Thoracic aorta endothelial cell (primary cell): ENCODE data around the gene ZNF883. TPM values are rescaled to one million over a fixed set of nuclear protein-coding genes. Genes with fewer than 3 reads are reported as not detected.

Experiments used
- total RNA-seq: library from RNA; depleted of rRNA; stranded (reverse); fragments of >200 nt; gene quantifications from 2 replicates; pipeline ENCODE4 v1.2.3, GENCODE V29; 2012

ZNF883 gene
- 0.07 and 0.53 TPM in 2 replicates for total RNA-seq

GRCh38 chr9:113011911-113012381, at the start of gene ZNF883:
TSS of gene ZNF883 (minus strand) at chr9:113012192.

GRCh38 chr9:113056191-113057106, 44.5 kb upstream of the ZNF883 start, which contains the start of gene ZFP37:
TSS of gene ZFP37 (minus strand) at chr9:113056724. CDS start at chr9:113056688, 36 bp downstream.

Other genes with a start within 250 kb of the ZNF883 start
- gene SLC46A2, start 121.3 kb downstream of the ZNF883 start, total RNA-seq, result not detected in 2 replicates
- gene ZFP37, start 44.5 kb upstream of the ZNF883 start, total RNA-seq, result 1.1 and 1.6 TPM in 2 replicates
- 3.7 and 7.1 TPM in 2 replicates for gene SLC31A2, start 138.8 kb upstream of the ZNF883 start, total RNA-seq
- 28.2 and 31.8 TPM in 2 replicates for gene FKBP15, start 209.1 kb upstream of the ZNF883 start, total RNA-seq
- gene SLC31A1, start 209.4 kb upstream of the ZNF883 start, total RNA-seq, result 22.2 and 27.2 TPM in 2 replicates